Vagina (tissue), 2 donors: ENCODE data around the gene SLC15A4.

Experiments used
- CTCF ChIP-seq, 3 experiments: fragments of 450-650 bp in 2 of 3; fragments of 200-600 bp in 1 of 3; sonication (generic) in 1 of 3; IDR thresholded peaks; one replicate each; pipeline ENCODE4 v1.5.1; 2017 to 2019; ENCODE audit warnings: antibody characterized with exemption in 3 of 3, mild to moderate bottlenecking in 2 of 3, moderate library complexity in 2 of 3
- POLR2A ChIP-seq, 2 donors: fragments of 450-650 bp; IDR thresholded peaks; one replicate each; pipeline ENCODE4 v1.6.1; 2017; ENCODE audit warnings: antibody characterized with exemption in 2 of 2, mild to moderate bottlenecking in 2 of 2, moderate library complexity in 2 of 2

GRCh38 chr12:128792398-128792797 is 31.4 kb downstream of the SLC15A4 start:
- TF ChIP-seq CTCF (IDR thresholded peaks at IDR 0.05) = no peak
- no peak for TF ChIP-seq POLR2A (IDR thresholded peaks at IDR 0.05)
